GM23338 (cell line): Measurements from ENCODE around the gene NDUFV1. TPM values are rescaled to one million over a fixed set of nuclear protein-coding genes. Genes with fewer than 3 reads are reported as not detected.

Experiments
- ATAC-seq: fragments of 200-7000 bp; cut with Tn5 transposase; 3 replicates; pipeline ENCODE4 v1.9.1; 2020
- DNase-seq: peaks from one replicate; pipeline ENCODE4 v3.0.0-alpha.2; 2015; ENCODE audit warnings: low spot score
- H2AFZ ChIP-seq: fragments of 200-600 bp; sonication (generic); 2 replicates; pipeline ENCODE4 v1.8.0; 2016; ENCODE audit warnings: antibody characterized with exemption, mild to moderate bottlenecking, moderate library complexity
- H3F3A ChIP-seq: fragments of 200-600 bp; sonication (generic); replicated peaks from 2 replicates; pipeline ENCODE4 v1.8.0; 2017; ENCODE audit warnings: antibody characterized with exemption, mixed run types, low read depth
- H3K27ac ChIP-seq: fragments of 200-600 bp; sonication (generic); 2 replicates; pipeline ENCODE4 v1.6.1; 2016; ENCODE audit warnings: low read depth
- H3K27me3 ChIP-seq: fragments of 200-600 bp; sonication (generic); 2 replicates; pipeline ENCODE4 v1.8.0; 2016; ENCODE audit warnings: mild to moderate bottlenecking, mixed run types, moderate library complexity; ENCODE audit not compliant: insufficient read depth
- H3K36me3 ChIP-seq: fragments of 200-600 bp; sonication (generic); 2 replicates; pipeline ENCODE4 v1.8.0; 2016; ENCODE audit warnings: mild to moderate bottlenecking; ENCODE audit not compliant: insufficient read depth
- H3K4me1 ChIP-seq: fragments of 200-600 bp; sonication (generic); 2 replicates; pipeline ENCODE4 v1.8.0; 2016; ENCODE audit warnings: mild to moderate bottlenecking, moderate library complexity; ENCODE audit not compliant: insufficient read depth
- H3K4me2 ChIP-seq: fragments of 200-600 bp; sonication (generic); 2 replicates; pipeline ENCODE4 v1.7.1; 2017; ENCODE audit warnings: mixed run types
- H3K4me3 ChIP-seq: fragments of 200-600 bp; sonication (generic); 2 replicates; pipeline ENCODE4 v1.6.1; 2016; ENCODE audit warnings: mixed run types
- H3K79me2 ChIP-seq: fragments of 200-600 bp; sonication (generic); replicated peaks from 2 replicates; pipeline ENCODE4 v1.8.0; 2017; ENCODE audit warnings: mild to moderate bottlenecking; ENCODE audit not compliant: insufficient read depth
- H3K9me2 ChIP-seq: fragments of 200-600 bp; sonication (generic); 2 replicates; pipeline ENCODE4 v1.8.0; 2017; ENCODE audit not compliant: insufficient read depth
- H4K20me1 ChIP-seq: fragments of 200-600 bp; sonication (generic); replicated peaks from 2 replicates; pipeline ENCODE4 v1.8.0; 2017; ENCODE audit warnings: mild to moderate bottlenecking; ENCODE audit not compliant: insufficient read depth
- H3K27ac Mint-ChIP-seq: 2 replicates; pipeline ENCODE4 v1.8.0; 2020; ENCODE audit warnings: inconsistent platforms, mild to moderate bottlenecking, moderate library complexity, mixed read lengths
- H3K27me3 Mint-ChIP-seq: 3 replicates; pipeline ENCODE4 v1.8.0; 2022; ENCODE audit warnings: low read depth, mild to moderate bottlenecking, moderate library complexity, mixed read lengths, inconsistent platforms; ENCODE audit not compliant: insufficient read depth, poor library complexity
- H3K36me3 Mint-ChIP-seq: 3 replicates; pipeline ENCODE4 v1.8.0; 2021; ENCODE audit warnings: low read depth, mild to moderate bottlenecking, inconsistent platforms, moderate library complexity, mixed read lengths
- H3K4me1 Mint-ChIP-seq: 3 replicates; pipeline ENCODE4 v1.8.0; 2020; ENCODE audit warnings: mild to moderate bottlenecking, inconsistent platforms, mixed read lengths
- H3K4me3 Mint-ChIP-seq: 3 replicates; pipeline ENCODE4 v1.8.0; 2021; ENCODE audit warnings: moderate library complexity, mild to moderate bottlenecking, inconsistent platforms, mixed read lengths
- H3K9me3 Mint-ChIP-seq: 3 replicates; pipeline ENCODE4 v1.8.0; 2020; ENCODE audit warnings: moderate library complexity, mild to moderate bottlenecking, inconsistent platforms, mixed read lengths
- CREB1 ChIP-seq: fragments of 250-450 bp; sonication (Bioruptor Pico); IDR thresholded peaks from 2 replicates; pipeline ENCODE4 v1.5.0; 2020; ENCODE audit warnings: low read depth, mild to moderate bottlenecking, moderate library complexity
- ETS1 ChIP-seq: IDR thresholded peaks from 2 replicates; pipeline ENCODE4 v1.6.1; 2016; ENCODE audit warnings: antibody characterized with exemption
- EZH2 ChIP-seq: fragments of 200-600 bp; sonication (generic); IDR thresholded peaks from one replicate; pipeline ENCODE4 v1.8.0; 2017; ENCODE audit warnings: antibody characterized with exemption, mild to moderate bottlenecking, low read depth; ENCODE audit not compliant: unreplicated experiment
- EZH2phosphoT487 ChIP-seq: fragments of 200-600 bp; sonication (generic); IDR thresholded peaks from one replicate; pipeline ENCODE4 v1.8.1; 2018; ENCODE audit warnings: antibody characterized with exemption; ENCODE audit not compliant: unreplicated experiment
- JUNB ChIP-seq: IDR thresholded peaks from one replicate; pipeline ENCODE4 v1.6.1; 2016; ENCODE audit warnings: antibody characterized with exemption; ENCODE audit not compliant: unreplicated experiment
- NANOG ChIP-seq: IDR thresholded peaks from 2 replicates; pipeline ENCODE4 v1.6.1; 2016; ENCODE audit warnings: antibody characterized with exemption, borderline replicate concordance
- POLR2AphosphoS5 ChIP-seq: IDR thresholded peaks from 2 replicates; pipeline ENCODE4 v1.6.1; 2016; ENCODE audit warnings: antibody characterized with exemption, low read depth
- STAT1 ChIP-seq: IDR thresholded peaks from one replicate; pipeline ENCODE4 v1.6.1; 2016; ENCODE audit warnings: antibody characterized with exemption; ENCODE audit not compliant: unreplicated experiment
- ZNF114 ChIP-seq: fragments of 250-450 bp; sonication (Bioruptor Pico); IDR thresholded peaks from 2 replicates; pipeline ENCODE4 v1.5.0; 2020; ENCODE audit warnings: mild to moderate bottlenecking, moderate library complexity
- ZNF331 ChIP-seq: fragments of 250-450 bp; sonication (Bioruptor Pico); IDR thresholded peaks from 2 replicates; pipeline ENCODE4 v1.5.0; 2020; ENCODE audit warnings: low read depth, mild to moderate bottlenecking, moderate library complexity
- polyA plus RNA-seq: library from polyadenylated mRNA; unstranded; fragments of >200 nt; fragmentation: Nextera tagmentation; extraction: Ambion mirVana; gene quantifications from 2 replicates; pipeline ENCODE4 v1.2.1, GENCODE V29; 2016
- total RNA-seq: library from RNA; depleted of rRNA; stranded (reverse); fragments of >200 nt; shearing (Covaris generic); gene quantifications from 2 replicates; pipeline ENCODE4 v1.2.3, GENCODE V29; 2014
- TF ChIP-seq, protein P1 (sequence below): fragments of 250-450 bp; sonication (Bioruptor Pico); IDR thresholded peaks from 2 replicates; pipeline ENCODE4 v1.5.0; 2020; ENCODE audit warnings: mild to moderate bottlenecking, moderate library complexity
- TF ChIP-seq, protein P2 (sequence below), 2 experiments: fragments of 200-600 bp in 1 of 2; sonication (generic) in 1 of 2; conservative IDR thresholded peaks; 2 replicates each; pipeline versions ENCODE4 v1.5.1 to v1.6.1; 2016 to 2017; ENCODE audit warnings: antibody characterized with exemption in 2 of 2, low read depth in 2 of 2, mild to moderate bottlenecking in 2 of 2, moderate library complexity in 1 of 2
- TF ChIP-seq, protein P3 (sequence below): IDR thresholded peaks from one replicate; pipeline ENCODE4 v1.6.1; 2018; ENCODE audit warnings: antibody characterized with exemption; ENCODE audit not compliant: unreplicated experiment

NDUFV1 gene
- total and polyA plus RNA-seq, 2 experiments from 2014 or later: 104 to 241 TPM

GRCh38 chr11:67636962-67637361 is 30.2 kb downstream of the NDUFV1 start:
- Mint-ChIP-seq H3K36me3 (no peaks in the 10 kb centered on the region; the same call in 2 of the 3 replicates), H3K27me3 (peaks cover 22% of the 10 kb centered on the region), H3K9me3 (no peaks in the 10 kb centered on the region; the same call in 2 of the 3 replicates), H3K4me3 (no peak overlapping the region), H3K4me1 (peaks cover 8% of the 10 kb centered on the region; the same call in 2 of the 3 replicates), H3K27ac (no peak overlapping the region)
- Histone ChIP-seq H3K27ac (no peak overlapping the region), H3K9me2 (no peaks in the 10 kb centered on the region), H3K4me2 (no peak overlapping the region), H3F3A (no peaks in the 10 kb centered on the region), H4K20me1 (no peaks in the 10 kb centered on the region), H3K4me3 (no peak overlapping the region), H3K79me2 (no peaks in the 10 kb centered on the region), H3K27me3 (peaks cover 8% of the 10 kb centered on the region), H2AFZ (no peak overlapping the region), H3K36me3 (no peaks in the 10 kb centered on the region), H3K4me1 (no peaks in the 10 kb centered on the region)
- DNase-seq (no peak), ATAC-seq (no peak)
- TF ChIP-seq POLR2AphosphoS5 (no peak), CREB1 (CRISPR knock-in tag) (no peak), EZH2 (no peak), ZNF114 (CRISPR knock-in tag) (no peak), NANOG (no peak), ETS1 (no peak), STAT1 (no peak), JUNB (no peak), EZH2phosphoT487 (no peak), ZNF331 (CRISPR knock-in tag) (no peak)
- TF ChIP-seq, protein P1, sequence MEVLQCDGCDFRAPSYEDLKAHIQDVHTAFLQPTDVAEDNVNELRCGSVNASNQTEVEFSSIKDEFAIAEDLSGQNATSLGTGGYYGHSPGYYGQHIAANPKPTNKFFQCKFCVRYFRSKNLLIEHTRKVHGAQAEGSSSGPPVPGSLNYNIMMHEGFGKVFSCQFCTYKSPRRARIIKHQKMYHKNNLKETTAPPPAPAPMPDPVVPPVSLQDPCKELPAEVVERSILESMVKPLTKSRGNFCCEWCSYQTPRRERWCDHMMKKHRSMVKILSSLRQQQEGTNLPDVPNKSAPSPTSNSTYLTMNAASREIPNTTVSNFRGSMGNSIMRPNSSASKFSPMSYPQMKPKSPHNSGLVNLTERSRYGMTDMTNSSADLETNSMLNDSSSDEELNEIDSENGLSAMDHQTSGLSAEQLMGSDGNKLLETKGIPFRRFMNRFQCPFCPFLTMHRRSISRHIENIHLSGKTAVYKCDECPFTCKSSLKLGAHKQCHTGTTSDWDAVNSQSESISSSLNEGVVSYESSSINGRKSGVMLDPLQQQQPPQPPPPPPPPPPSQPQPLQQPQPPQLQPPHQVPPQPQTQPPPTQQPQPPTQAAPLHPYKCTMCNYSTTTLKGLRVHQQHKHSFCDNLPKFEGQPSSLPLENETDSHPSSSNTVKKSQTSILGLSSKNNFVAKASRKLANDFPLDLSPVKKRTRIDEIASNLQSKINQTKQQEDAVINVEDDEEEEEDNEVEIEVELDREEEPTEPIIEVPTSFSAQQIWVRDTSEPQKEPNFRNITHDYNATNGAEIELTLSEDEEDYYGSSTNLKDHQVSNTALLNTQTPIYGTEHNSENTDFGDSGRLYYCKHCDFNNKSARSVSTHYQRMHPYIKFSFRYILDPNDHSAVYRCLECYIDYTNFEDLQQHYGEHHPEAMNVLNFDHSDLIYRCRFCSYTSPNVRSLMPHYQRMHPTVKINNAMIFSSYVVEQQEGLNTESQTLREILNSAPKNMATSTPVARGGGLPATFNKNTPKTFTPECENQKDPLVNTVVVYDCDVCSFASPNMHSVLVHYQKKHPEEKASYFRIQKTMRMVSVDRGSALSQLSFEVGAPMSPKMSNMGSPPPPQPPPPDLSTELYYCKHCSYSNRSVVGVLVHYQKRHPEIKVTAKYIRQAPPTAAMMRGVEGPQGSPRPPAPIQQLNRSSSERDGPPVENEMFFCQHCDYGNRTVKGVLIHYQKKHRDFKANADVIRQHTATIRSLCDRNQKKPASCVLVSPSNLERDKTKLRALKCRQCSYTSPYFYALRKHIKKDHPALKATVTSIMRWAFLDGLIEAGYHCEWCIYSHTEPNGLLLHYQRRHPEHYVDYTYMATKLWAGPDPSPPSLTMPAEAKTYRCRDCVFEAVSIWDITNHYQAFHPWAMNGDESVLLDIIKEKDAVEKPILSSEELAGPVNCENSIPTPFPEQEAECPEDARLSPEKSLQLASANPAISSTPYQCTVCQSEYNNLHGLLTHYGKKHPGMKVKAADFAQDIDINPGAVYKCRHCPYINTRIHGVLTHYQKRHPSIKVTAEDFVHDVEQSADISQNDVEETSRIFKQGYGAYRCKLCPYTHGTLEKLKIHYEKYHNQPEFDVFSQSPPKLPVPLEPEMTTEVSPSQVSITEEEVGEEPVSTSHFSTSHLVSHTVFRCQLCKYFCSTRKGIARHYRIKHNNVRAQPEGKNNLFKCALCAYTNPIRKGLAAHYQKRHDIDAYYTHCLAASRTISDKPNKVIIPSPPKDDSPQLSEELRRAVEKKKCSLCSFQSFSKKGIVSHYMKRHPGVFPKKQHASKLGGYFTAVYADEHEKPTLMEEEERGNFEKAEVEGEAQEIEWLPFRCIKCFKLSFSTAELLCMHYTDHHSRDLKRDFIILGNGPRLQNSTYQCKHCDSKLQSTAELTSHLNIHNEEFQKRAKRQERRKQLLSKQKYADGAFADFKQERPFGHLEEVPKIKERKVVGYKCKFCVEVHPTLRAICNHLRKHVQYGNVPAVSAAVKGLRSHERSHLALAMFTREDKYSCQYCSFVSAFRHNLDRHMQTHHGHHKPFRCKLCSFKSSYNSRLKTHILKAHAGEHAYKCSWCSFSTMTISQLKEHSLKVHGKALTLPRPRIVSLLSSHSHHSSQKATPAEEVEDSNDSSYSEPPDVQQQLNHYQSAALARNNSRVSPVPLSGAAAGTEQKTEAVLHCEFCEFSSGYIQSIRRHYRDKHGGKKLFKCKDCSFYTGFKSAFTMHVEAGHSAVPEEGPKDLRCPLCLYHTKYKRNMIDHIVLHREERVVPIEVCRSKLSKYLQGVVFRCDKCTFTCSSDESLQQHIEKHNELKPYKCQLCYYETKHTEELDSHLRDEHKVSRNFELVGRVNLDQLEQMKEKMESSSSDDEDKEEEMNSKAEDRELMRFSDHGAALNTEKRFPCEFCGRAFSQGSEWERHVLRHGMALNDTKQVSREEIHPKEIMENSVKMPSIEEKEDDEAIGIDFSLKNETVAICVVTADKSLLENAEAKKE (CRISPR knock-in tag): no peak
- TF ChIP-seq, protein P2, sequence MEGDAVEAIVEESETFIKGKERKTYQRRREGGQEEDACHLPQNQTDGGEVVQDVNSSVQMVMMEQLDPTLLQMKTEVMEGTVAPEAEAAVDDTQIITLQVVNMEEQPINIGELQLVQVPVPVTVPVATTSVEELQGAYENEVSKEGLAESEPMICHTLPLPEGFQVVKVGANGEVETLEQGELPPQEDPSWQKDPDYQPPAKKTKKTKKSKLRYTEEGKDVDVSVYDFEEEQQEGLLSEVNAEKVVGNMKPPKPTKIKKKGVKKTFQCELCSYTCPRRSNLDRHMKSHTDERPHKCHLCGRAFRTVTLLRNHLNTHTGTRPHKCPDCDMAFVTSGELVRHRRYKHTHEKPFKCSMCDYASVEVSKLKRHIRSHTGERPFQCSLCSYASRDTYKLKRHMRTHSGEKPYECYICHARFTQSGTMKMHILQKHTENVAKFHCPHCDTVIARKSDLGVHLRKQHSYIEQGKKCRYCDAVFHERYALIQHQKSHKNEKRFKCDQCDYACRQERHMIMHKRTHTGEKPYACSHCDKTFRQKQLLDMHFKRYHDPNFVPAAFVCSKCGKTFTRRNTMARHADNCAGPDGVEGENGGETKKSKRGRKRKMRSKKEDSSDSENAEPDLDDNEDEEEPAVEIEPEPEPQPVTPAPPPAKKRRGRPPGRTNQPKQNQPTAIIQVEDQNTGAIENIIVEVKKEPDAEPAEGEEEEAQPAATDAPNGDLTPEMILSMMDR (conservative IDR thresholded peaks at IDR 0.05; ENCODE audit: low read depth in 2 of 2): no peak
- TF ChIP-seq, protein P3, sequence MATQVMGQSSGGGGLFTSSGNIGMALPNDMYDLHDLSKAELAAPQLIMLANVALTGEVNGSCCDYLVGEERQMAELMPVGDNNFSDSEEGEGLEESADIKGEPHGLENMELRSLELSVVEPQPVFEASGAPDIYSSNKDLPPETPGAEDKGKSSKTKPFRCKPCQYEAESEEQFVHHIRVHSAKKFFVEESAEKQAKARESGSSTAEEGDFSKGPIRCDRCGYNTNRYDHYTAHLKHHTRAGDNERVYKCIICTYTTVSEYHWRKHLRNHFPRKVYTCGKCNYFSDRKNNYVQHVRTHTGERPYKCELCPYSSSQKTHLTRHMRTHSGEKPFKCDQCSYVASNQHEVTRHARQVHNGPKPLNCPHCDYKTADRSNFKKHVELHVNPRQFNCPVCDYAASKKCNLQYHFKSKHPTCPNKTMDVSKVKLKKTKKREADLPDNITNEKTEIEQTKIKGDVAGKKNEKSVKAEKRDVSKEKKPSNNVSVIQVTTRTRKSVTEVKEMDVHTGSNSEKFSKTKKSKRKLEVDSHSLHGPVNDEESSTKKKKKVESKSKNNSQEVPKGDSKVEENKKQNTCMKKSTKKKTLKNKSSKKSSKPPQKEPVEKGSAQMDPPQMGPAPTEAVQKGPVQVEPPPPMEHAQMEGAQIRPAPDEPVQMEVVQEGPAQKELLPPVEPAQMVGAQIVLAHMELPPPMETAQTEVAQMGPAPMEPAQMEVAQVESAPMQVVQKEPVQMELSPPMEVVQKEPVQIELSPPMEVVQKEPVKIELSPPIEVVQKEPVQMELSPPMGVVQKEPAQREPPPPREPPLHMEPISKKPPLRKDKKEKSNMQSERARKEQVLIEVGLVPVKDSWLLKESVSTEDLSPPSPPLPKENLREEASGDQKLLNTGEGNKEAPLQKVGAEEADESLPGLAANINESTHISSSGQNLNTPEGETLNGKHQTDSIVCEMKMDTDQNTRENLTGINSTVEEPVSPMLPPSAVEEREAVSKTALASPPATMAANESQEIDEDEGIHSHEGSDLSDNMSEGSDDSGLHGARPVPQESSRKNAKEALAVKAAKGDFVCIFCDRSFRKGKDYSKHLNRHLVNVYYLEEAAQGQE: no peak
